Measurements from ENCODE around the gene EXOC4. TPM values are rescaled to one million over a fixed set of nuclear protein-coding genes. Genes with fewer than 3 reads are reported as not detected.

EXOC4 gene
- total and polyA plus RNA-seq, 2 of the 13 experiments (the other 11 are each of a cell fraction or from before 2014, with no cell fraction given), result 22.5 to 39.0 TPM

DNA sequence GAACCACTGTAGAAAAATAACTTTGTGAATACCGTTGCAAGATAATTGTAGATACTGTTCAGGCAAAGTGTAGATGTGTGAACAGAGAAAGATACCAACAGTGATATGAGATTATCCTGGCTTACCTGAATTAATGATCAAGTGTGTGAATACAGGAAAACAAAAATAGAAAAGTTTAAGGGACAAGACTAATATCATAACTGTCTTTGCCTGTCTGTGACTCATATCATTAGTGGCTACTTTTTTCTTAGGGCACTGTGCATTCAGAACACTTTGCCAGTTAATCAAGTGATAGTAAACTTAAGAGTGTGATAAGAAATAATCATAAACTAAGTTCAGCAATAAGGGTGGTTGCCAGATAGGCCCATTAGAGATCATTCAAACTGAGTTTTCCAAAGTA, 551.2 kb downstream of the EXOC4 start:
- WGBS (ENCODE audit: low lambda C conversion rate), result 63% methylated on average over 1 of the region's 1 CpG
- intact Hi-C loops (cut with micrococcal nuclease; ENCODE audit: unreplicated experiment), result no loop called here
- H4K20me1 ChIP-seq (ENCODE audit: insufficient read depth, low read length), result no peaks in the 10 kb centered on the region
- FAIRE-seq, result no peak
- H3K4me1 ChIP-seq (ENCODE audit: insufficient read depth, low read length), result peaks cover 12% of the 10 kb centered on the region
- H2AFZ ChIP-seq (ENCODE audit: low read length), result no peak overlapping the region
- no peak overlapping the region for H3K9ac ChIP-seq (ENCODE audit: insufficient read depth, low read depth, low read length)
- H3K9me3 ChIP-seq (ENCODE audit: low read length), result no peaks in the 10 kb centered on the region
- CTCF ChIA-PET (ENCODE audit: low intra/inter-chr PET ratio, low total read pairs), result no interaction called here
- BruUV-seq (replicated peaks), result no TSS peak
- ATAC-seq, result no peak
- H3K27me3 ChIP-seq (ENCODE audit: control insufficient read depth in 1 of 2, insufficient read depth in 2 of 2, low read length in 2 of 2), result no peaks in the 10 kb centered on the region
- no peak overlapping the region for H3K4me3 ChIP-seq (replicated peaks in 1 of 3; ENCODE audit: insufficient read depth in 1 of 3, low read depth in 2 of 3, low read length in 3 of 3)
- no peaks in the 10 kb centered on the region for H3K79me2 ChIP-seq (ENCODE audit: insufficient read depth, low read length)
- in situ Hi-C loops (cut with HindIII; ENCODE audit: extremely low pct_ligation_motif_present, low pct_unique_long_range_greater_than_20kb), result no loop called here
- POLR2A ChIA-PET, result no interaction called here
- no peak for DNase-seq (ENCODE audit: low spot score)
- H3K36me3 ChIP-seq (replicated peaks in 1 of 2; ENCODE audit: control insufficient read depth in 1 of 2, insufficient read depth in 2 of 2, low read length in 2 of 2), result no peaks in the 10 kb centered on the region
- no peak overlapping the region for H3K4me2 ChIP-seq (ENCODE audit: low read depth, low read length)
- H3K27ac ChIP-seq (ENCODE audit: extremely low read length, insufficient read depth, low read length), result no peak overlapping the region
- TF ChIP-seq RXRA (CRISPR knock-in tag; IDR thresholded peaks at IDR 0.05) (no peak), XRCC5 (optimal IDR thresholded peaks at IDR 0.05; ENCODE audit: low read length) (no peak), FIP1L1 (IDR thresholded peaks at IDR 0.05; ENCODE audit: borderline replicate concordance, insufficient read depth, low read depth, low read length) (no peak), ZNF251 (CRISPR knock-in tag; IDR thresholded peaks at IDR 0.05) (no peak), ZFP36L2 (CRISPR knock-in tag; IDR thresholded peaks at IDR 0.05) (no peak), ZNF563 (CRISPR knock-in tag; IDR thresholded peaks at IDR 0.05) (no peak), ZNF496 (CRISPR knock-in tag; IDR thresholded peaks at IDR 0.05; ENCODE audit: insufficient replicate concordance) (no peak), ARNT2 (CRISPR knock-in tag; IDR thresholded peaks at IDR 0.05; ENCODE audit: low read depth) (no peak), ZNF766 (CRISPR knock-in tag; IDR thresholded peaks at IDR 0.05; ENCODE audit: borderline replicate concordance) (no peak), RORA (CRISPR knock-in tag; IDR thresholded peaks at IDR 0.05) (no peak), RBFOX2 (IDR thresholded peaks at IDR 0.05; ENCODE audit: low read depth, low read length) (no peak), SMAD1 (CRISPR knock-in tag; IDR thresholded peaks at IDR 0.05; ENCODE audit: borderline replicate concordance, low read depth) (no peak)
- TF ChIP-seq, protein P1, sequence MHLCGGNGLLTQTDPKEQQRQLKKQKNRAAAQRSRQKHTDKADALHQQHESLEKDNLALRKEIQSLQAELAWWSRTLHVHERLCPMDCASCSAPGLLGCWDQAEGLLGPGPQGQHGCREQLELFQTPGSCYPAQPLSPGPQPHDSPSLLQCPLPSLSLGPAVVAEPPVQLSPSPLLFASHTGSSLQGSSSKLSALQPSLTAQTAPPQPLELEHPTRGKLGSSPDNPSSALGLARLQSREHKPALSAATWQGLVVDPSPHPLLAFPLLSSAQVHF (CRISPR knock-in tag; IDR thresholded peaks at IDR 0.05), result no peak
- TF ChIP-seq, protein P2, sequence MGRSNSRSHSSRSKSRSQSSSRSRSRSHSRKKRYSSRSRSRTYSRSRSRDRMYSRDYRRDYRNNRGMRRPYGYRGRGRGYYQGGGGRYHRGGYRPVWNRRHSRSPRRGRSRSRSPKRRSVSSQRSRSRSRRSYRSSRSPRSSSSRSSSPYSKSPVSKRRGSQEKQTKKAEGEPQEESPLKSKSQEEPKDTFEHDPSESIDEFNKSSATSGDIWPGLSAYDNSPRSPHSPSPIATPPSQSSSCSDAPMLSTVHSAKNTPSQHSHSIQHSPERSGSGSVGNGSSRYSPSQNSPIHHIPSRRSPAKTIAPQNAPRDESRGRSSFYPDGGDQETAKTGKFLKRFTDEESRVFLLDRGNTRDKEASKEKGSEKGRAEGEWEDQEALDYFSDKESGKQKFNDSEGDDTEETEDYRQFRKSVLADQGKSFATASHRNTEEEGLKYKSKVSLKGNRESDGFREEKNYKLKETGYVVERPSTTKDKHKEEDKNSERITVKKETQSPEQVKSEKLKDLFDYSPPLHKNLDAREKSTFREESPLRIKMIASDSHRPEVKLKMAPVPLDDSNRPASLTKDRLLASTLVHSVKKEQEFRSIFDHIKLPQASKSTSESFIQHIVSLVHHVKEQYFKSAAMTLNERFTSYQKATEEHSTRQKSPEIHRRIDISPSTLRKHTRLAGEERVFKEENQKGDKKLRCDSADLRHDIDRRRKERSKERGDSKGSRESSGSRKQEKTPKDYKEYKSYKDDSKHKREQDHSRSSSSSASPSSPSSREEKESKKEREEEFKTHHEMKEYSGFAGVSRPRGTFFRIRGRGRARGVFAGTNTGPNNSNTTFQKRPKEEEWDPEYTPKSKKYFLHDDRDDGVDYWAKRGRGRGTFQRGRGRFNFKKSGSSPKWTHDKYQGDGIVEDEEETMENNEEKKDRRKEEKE (IDR thresholded peaks at IDR 0.05), result no peak
- TF ChIP-seq, protein P3, sequence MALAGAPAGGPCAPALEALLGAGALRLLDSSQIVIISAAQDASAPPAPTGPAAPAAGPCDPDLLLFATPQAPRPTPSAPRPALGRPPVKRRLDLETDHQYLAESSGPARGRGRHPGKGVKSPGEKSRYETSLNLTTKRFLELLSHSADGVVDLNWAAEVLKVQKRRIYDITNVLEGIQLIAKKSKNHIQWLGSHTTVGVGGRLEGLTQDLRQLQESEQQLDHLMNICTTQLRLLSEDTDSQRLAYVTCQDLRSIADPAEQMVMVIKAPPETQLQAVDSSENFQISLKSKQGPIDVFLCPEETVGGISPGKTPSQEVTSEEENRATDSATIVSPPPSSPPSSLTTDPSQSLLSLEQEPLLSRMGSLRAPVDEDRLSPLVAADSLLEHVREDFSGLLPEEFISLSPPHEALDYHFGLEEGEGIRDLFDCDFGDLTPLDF (CRISPR knock-in tag; IDR thresholded peaks at IDR 0.05), result no peak
- TF ChIP-seq, protein P4, sequence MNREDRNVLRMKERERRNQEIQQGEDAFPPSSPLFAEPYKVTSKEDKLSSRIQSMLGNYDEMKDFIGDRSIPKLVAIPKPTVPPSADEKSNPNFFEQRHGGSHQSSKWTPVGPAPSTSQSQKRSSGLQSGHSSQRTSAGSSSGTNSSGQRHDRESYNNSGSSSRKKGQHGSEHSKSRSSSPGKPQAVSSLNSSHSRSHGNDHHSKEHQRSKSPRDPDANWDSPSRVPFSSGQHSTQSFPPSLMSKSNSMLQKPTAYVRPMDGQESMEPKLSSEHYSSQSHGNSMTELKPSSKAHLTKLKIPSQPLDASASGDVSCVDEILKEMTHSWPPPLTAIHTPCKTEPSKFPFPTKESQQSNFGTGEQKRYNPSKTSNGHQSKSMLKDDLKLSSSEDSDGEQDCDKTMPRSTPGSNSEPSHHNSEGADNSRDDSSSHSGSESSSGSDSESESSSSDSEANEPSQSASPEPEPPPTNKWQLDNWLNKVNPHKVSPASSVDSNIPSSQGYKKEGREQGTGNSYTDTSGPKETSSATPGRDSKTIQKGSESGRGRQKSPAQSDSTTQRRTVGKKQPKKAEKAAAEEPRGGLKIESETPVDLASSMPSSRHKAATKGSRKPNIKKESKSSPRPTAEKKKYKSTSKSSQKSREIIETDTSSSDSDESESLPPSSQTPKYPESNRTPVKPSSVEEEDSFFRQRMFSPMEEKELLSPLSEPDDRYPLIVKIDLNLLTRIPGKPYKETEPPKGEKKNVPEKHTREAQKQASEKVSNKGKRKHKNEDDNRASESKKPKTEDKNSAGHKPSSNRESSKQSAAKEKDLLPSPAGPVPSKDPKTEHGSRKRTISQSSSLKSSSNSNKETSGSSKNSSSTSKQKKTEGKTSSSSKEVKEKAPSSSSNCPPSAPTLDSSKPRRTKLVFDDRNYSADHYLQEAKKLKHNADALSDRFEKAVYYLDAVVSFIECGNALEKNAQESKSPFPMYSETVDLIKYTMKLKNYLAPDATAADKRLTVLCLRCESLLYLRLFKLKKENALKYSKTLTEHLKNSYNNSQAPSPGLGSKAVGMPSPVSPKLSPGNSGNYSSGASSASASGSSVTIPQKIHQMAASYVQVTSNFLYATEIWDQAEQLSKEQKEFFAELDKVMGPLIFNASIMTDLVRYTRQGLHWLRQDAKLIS (CRISPR knock-in tag; IDR thresholded peaks at IDR 0.05), result no peak

All from HepG2 (cell line).